Ishikawa (cell line): ENCODE results near the gene COL16A1.

ENCODE experiments used
- CREB1 ChIP-seq: IDR thresholded peaks from 2 replicates; pipeline ENCODE4 v1.6.1; 2012; ENCODE audit warnings: low read depth
- FOXM1 ChIP-seq: IDR thresholded peaks from 2 replicates; pipeline ENCODE4 v1.6.1; 2012; ENCODE audit warnings: low read depth, borderline replicate concordance
- NFIC ChIP-seq: IDR thresholded peaks from 2 replicates; pipeline ENCODE4 v1.6.1; 2012
- RAD21 ChIP-seq: IDR thresholded peaks from 2 replicates; pipeline ENCODE4 v1.6.1; 2012; ENCODE audit warnings: low read depth
- ZBTB7A ChIP-seq: IDR thresholded peaks from 2 replicates; pipeline ENCODE4 v1.6.1; 2012; ENCODE audit warnings: low read depth
- TF ChIP-seq, protein P1 (sequence below): IDR thresholded peaks from 2 replicates; pipeline ENCODE4 v1.6.1; 2012; ENCODE audit warnings: low read depth, mild to moderate bottlenecking
- TF ChIP-seq, protein P2 (sequence below): IDR thresholded peaks from 2 replicates; pipeline ENCODE4 v1.6.1; 2012

DNA sequence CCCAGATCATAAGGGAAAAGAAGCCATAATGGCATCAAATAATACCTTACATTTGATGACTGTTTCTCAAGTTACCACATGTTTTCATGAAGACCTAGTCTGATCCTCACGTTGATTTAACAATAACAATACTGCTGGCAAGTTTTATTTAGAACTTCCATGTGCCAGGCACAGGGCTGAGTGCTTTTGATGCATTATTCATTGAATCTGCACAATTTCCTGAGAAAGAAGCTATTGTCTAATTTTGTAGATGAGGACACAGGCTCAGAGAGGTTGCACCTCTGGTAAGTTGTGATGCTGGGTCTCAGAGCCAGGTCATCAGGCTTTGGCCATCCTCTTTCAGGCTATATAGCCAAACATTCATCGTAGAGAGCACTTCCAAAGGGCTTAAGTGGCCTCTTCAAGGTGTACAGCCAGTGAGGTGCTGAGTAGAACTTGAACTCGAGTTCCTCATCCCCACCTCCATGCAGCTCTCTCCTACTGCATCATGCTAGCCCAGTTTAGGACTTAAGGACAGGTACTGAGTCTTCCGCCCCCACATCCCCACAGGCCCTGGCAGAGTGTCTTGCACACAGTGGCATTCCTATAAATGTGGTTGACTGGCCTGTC lies 50.8 kb downstream of the COL16A1 start:
- no peak for TF ChIP-seq RAD21
- no peak for TF ChIP-seq ZBTB7A
- no peak for TF ChIP-seq FOXM1
- no peak for TF ChIP-seq NFIC
- no peak for TF ChIP-seq CREB1
- TF ChIP-seq, protein P1, sequence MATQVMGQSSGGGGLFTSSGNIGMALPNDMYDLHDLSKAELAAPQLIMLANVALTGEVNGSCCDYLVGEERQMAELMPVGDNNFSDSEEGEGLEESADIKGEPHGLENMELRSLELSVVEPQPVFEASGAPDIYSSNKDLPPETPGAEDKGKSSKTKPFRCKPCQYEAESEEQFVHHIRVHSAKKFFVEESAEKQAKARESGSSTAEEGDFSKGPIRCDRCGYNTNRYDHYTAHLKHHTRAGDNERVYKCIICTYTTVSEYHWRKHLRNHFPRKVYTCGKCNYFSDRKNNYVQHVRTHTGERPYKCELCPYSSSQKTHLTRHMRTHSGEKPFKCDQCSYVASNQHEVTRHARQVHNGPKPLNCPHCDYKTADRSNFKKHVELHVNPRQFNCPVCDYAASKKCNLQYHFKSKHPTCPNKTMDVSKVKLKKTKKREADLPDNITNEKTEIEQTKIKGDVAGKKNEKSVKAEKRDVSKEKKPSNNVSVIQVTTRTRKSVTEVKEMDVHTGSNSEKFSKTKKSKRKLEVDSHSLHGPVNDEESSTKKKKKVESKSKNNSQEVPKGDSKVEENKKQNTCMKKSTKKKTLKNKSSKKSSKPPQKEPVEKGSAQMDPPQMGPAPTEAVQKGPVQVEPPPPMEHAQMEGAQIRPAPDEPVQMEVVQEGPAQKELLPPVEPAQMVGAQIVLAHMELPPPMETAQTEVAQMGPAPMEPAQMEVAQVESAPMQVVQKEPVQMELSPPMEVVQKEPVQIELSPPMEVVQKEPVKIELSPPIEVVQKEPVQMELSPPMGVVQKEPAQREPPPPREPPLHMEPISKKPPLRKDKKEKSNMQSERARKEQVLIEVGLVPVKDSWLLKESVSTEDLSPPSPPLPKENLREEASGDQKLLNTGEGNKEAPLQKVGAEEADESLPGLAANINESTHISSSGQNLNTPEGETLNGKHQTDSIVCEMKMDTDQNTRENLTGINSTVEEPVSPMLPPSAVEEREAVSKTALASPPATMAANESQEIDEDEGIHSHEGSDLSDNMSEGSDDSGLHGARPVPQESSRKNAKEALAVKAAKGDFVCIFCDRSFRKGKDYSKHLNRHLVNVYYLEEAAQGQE: no peak
- TF ChIP-seq, protein P2, sequence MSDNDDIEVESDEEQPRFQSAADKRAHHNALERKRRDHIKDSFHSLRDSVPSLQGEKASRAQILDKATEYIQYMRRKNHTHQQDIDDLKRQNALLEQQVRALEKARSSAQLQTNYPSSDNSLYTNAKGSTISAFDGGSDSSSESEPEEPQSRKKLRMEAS: no peak
